ENCODE data around the gene SAE1.
"Not testable (repeated sequence)": the region's sequence is repeated elsewhere in the genome, so short reads cannot be mapped to it uniquely, and the experiment has no call there.

Gene SAE1

GRCh38 chr19:47243364-47243775 is 112.7 kb downstream of the SAE1 start:
- no peak for DNase-seq

GRCh38 chr19:47243776-47244547 is 113.3 kb downstream of the SAE1 start:
- peak; percentile 88 for DNase-seq

GRCh38 chr19:47247308-47247990 is 116.8 kb downstream of the SAE1 start:
- peak; percentile 18 for DNase-seq

- DNase-seq = not testable (repeated sequence)
These were observed 122.4 kb downstream of the SAE1 start for GRCh38 chr19:47253016-47253415.

GRCh38 chr19:47253467-47253881 is 122.8 kb downstream of the SAE1 start:
- no peak for DNase-seq

GRCh38 chr19:47253970-47254369 is 123.3 kb downstream of the SAE1 start:
- no peak for DNase-seq

- DNase-seq = peak; percentile 96
These were observed 125.5 kb downstream of the SAE1 start, which contains the start of gene CCDC9 for GRCh38 chr19:47255879-47256692. TSS of gene CCDC9 (plus strand) at chr19:47256525. CDS start at chr19:47258401, 1,876 bp downstream.

- peak; percentile 100 for DNase-seq
These were observed 126.2 kb downstream of the SAE1 start for GRCh38 chr19:47256693-47257410.

GRCh38 chr19:47257411-47258169 is 127.0 kb downstream of the SAE1 start:
- no peak for DNase-seq

- no peak for DNase-seq
These were observed 127.8 kb downstream of the SAE1 start for GRCh38 chr19:47258434-47258833.

- no peak for DNase-seq
These were observed 128.4 kb downstream of the SAE1 start for GRCh38 chr19:47258895-47259555.

All from GOT3 (cell line).